ENCODE results near the gene DVL1.
A peak's percentile ranks its signal among the peaks of the same experiment; 100 is the strongest.
"Not testable (repeated sequence)": the region's sequence is repeated elsewhere in the genome, so short reads cannot be mapped to it uniquely, and the experiment has no call there.

DVL1 gene

GRCh38 chr1:1324524-1325287, 24.5 kb downstream of the DVL1 start, which contains the start of the genes CPTP and INTS11:
TSS of gene CPTP (plus strand) at chr1:1324802. CDS start at chr1:1326911, 2,109 bp downstream.
TSS of gene INTS11 (minus strand) at chr1:1324660. CDS start at chr1:1324608, 52 bp downstream.
- peak in 1 of 2 experiments; percentile 69 for DNase-seq

GRCh38 chr1:1324084-1324523, 25.1 kb downstream of the DVL1 start:
- DNase-seq: no peak

GRCh38 chr1:1322952-1323351, 26.3 kb downstream of the DVL1 start:
- DNase-seq: no peak

- no peak for DNase-seq
Measured at GRCh38 chr1:1322418-1322817, 26.8 kb downstream of the DVL1 start.

- no peak for DNase-seq
Measured at GRCh38 chr1:1321477-1321876, 27.7 kb downstream of the DVL1 start.

GRCh38 chr1:1320666-1321448, 28.4 kb downstream of the DVL1 start:
- no peak for DNase-seq

GRCh38 chr1:1319646-1319941, 29.6 kb downstream of the DVL1 start:
- DNase-seq: no peak

GRCh38 chr1:1318777-1319645, 30.2 kb downstream of the DVL1 start:
- DNase-seq: no peak

- no peak for DNase-seq
Measured at GRCh38 chr1:1318131-1318652, 31.0 kb downstream of the DVL1 start.

GRCh38 chr1:1317420-1317819, 31.8 kb downstream of the DVL1 start:
- no peak for DNase-seq

- not testable (repeated sequence) for DNase-seq
Measured at GRCh38 chr1:1316199-1316598, 33.0 kb downstream of the DVL1 start.

GRCh38 chr1:1315435-1315954, 33.7 kb downstream of the DVL1 start:
- no peak for DNase-seq

GRCh38 chr1:1314678-1315335, 34.4 kb downstream of the DVL1 start:
- DNase-seq: no peak

- no peak for DNase-seq
Measured at GRCh38 chr1:1314237-1314586, 35.0 kb downstream of the DVL1 start.

GRCh38 chr1:1313500-1314236, 35.5 kb downstream of the DVL1 start:
- DNase-seq: no peak

GRCh38 chr1:1312450-1313314, 36.5 kb downstream of the DVL1 start:
- DNase-seq: no peak

GRCh38 chr1:1311107-1312104, 37.8 kb downstream of the DVL1 start:
- DNase-seq: no peak

- DNase-seq: no peak
Measured at GRCh38 chr1:1310476-1311053, 38.7 kb downstream of the DVL1 start.

GRCh38 chr1:1310109-1310385, 39.2 kb downstream of the DVL1 start:
- DNase-seq: no peak
